ENCODE data around the gene TMEM134.

TMEM134 gene

GRCh38 chr11:67442504-67443404 is 26.3 kb downstream of the TMEM134 start:
- H2AFZ ChIP-seq (ENCODE audit: low read depth, low read length) = no peak overlapping the region
- H3K36me3 ChIP-seq (replicated peaks; ENCODE audit: low read depth, low read length) = peaks cover 6% of the 10 kb centered on the region
- H3K27me3 ChIP-seq (ENCODE audit: low read depth, low read length) = no peaks in the 10 kb centered on the region
- no peaks in the 10 kb centered on the region for H3K9me3 ChIP-seq (ENCODE audit: insufficient read depth, low read length)
- peak overlapping the region; percentile 76 for H3K4me3 ChIP-seq (ENCODE audit: low read length)
- peak overlapping the region; percentile 67 for H3K4me2 ChIP-seq (ENCODE audit: low read length)
- TF ChIP-seq CTCF (IDR thresholded peaks at IDR 0.05; ENCODE audit: low read depth, low read length) (no peak), EZH2phosphoT487 (IDR thresholded peaks at IDR 0.05; ENCODE audit: low read depth) (no peak)
- H3K9ac ChIP-seq (ENCODE audit: low read length) = peak overlapping the region; percentile 80
- H3K27ac ChIP-seq (ENCODE audit: low read length) = peak overlapping the region; percentile 67
- H3K4me1 ChIP-seq (ENCODE audit: low read length) = peaks cover 60% of the 10 kb centered on the region
- no peaks in the 10 kb centered on the region for H4K20me1 ChIP-seq (ENCODE audit: insufficient read depth, low read length)
- peaks cover 16% of the 10 kb centered on the region for H3K79me2 ChIP-seq (ENCODE audit: low read length)

- H3K4me1 ChIP-seq (ENCODE audit: low read length) = peaks cover 58% of the 10 kb centered on the region
- no peaks in the 10 kb centered on the region for H4K20me1 ChIP-seq (ENCODE audit: insufficient read depth, low read length)
- no peak overlapping the region for H3K4me2 ChIP-seq (ENCODE audit: low read length)
Observed at GRCh38 chr11:67441731-67442351, 27.2 kb downstream of the TMEM134 start.

GRCh38 chr11:67441098-67441563 is 27.9 kb downstream of the TMEM134 start:
- Histone ChIP-seq H3K9me3 (ENCODE audit: insufficient read depth, low read length) (no peaks in the 10 kb centered on the region), H2AFZ (ENCODE audit: low read depth, low read length) (no peak overlapping the region), H4K20me1 (ENCODE audit: insufficient read depth, low read length) (no peaks in the 10 kb centered on the region), H3K79me2 (ENCODE audit: low read length) (peaks cover 27% of the 10 kb centered on the region), H3K27me3 (ENCODE audit: low read depth, low read length) (no peaks in the 10 kb centered on the region), H3K36me3 (replicated peaks; ENCODE audit: low read depth, low read length) (peaks cover 10% of the 10 kb centered on the region), H3K4me1 (ENCODE audit: low read length) (peaks cover 56% of the 10 kb centered on the region), H3K4me3 (ENCODE audit: low read length) (no peak overlapping the region), H3K9ac (ENCODE audit: low read length) (no peak overlapping the region), H3K27ac (ENCODE audit: low read length) (peak overlapping the region; percentile 18; the same call in 1 of the 2 replicates), H3K4me2 (ENCODE audit: low read length) (no peak overlapping the region)
- TF ChIP-seq CTCF (IDR thresholded peaks at IDR 0.05; ENCODE audit: low read depth, low read length) (no peak), EZH2phosphoT487 (IDR thresholded peaks at IDR 0.05; ENCODE audit: low read depth) (no peak)

More at GRCh38 chr11:67441731-67442351, 27.2 kb downstream of the TMEM134 start:
- peaks cover 22% of the 10 kb centered on the region for H3K79me2 ChIP-seq (ENCODE audit: low read length)
- peak overlapping the region; percentile 67 for H3K27ac ChIP-seq (ENCODE audit: low read length)
- H3K36me3 ChIP-seq (replicated peaks; ENCODE audit: low read depth, low read length) = peaks cover 7% of the 10 kb centered on the region
- no peak overlapping the region for H2AFZ ChIP-seq (ENCODE audit: low read depth, low read length)
- no peaks in the 10 kb centered on the region for H3K27me3 ChIP-seq (ENCODE audit: low read depth, low read length)
- H3K9me3 ChIP-seq (ENCODE audit: insufficient read depth, low read length) = no peaks in the 10 kb centered on the region
- no peak for TF ChIP-seq EZH2phosphoT487 (IDR thresholded peaks at IDR 0.05; ENCODE audit: low read depth)
- no peak for TF ChIP-seq CTCF (IDR thresholded peaks at IDR 0.05; ENCODE audit: low read depth, low read length)
- no peak overlapping the region for H3K9ac ChIP-seq (ENCODE audit: low read length)
- no peak overlapping the region for H3K4me3 ChIP-seq (ENCODE audit: low read length)
